ENCODE measurements around the gene ILDR2.

ILDR2 gene

GRCh38 chr1:166977951-166978350 lies 2.6 kb upstream of the ILDR2 start:
- H3F3A ChIP-seq (ENCODE audit: insufficient read depth, low read length), result peaks cover 9% of the 10 kb centered on the region
- peaks cover 12% of the 10 kb centered on the region; the same call in 1 of the 2 replicates for H3K4me1 ChIP-seq (ENCODE audit: low read length)
- H3K27me3 ChIP-seq (replicated peaks; ENCODE audit: insufficient read depth, low read length), result peaks cover 17% of the 10 kb centered on the region

GRCh38 chr1:166974647-166975345 lies 544 bp downstream of the ILDR2 start:
- no peaks in the 10 kb centered on the region for H3K79me2 ChIP-seq (ENCODE audit: low read length)
- H3K9me3 ChIP-seq (replicated peaks; ENCODE audit: insufficient read depth, low read length), result no peaks in the 10 kb centered on the region
- TF ChIP-seq EZH2 (optimal IDR thresholded peaks at IDR 0.05; ENCODE audit: low read depth, low read length) (no peak), EZH2phosphoT487 (IDR thresholded peaks at IDR 0.05; ENCODE audit: low read length) (no peak), CTCF (IDR thresholded peaks at IDR 0.05; ENCODE audit: low read length) (no peak)
- peaks cover 15% of the 10 kb centered on the region for H3K4me1 ChIP-seq (ENCODE audit: low read length)
- peak overlapping the region; percentile 71 for H2AFZ ChIP-seq (ENCODE audit: low read length)
- peak overlapping the region; percentile 70 for H3K4me3 ChIP-seq (ENCODE audit: low read length)
- H3F3A ChIP-seq (ENCODE audit: insufficient read depth, low read length), result peaks cover 9% of the 10 kb centered on the region
- peak; percentile 39 for DNase-seq
- peak overlapping the region; percentile 89 for H3K4me2 ChIP-seq (ENCODE audit: low read depth, low read length)
- H3K9me2 ChIP-seq (replicated peaks; ENCODE audit: insufficient read depth, low read length), result no peaks in the 10 kb centered on the region
- no peak overlapping the region for H3K27ac ChIP-seq (ENCODE audit: low read length)
- H4K20me1 ChIP-seq (ENCODE audit: insufficient read depth, low read length), result no peaks in the 10 kb centered on the region
- H3K9ac ChIP-seq (ENCODE audit: low read length), result peak overlapping the region; percentile 23; the same call in 1 of the 2 replicates
- H3K36me3 ChIP-seq (replicated peaks; ENCODE audit: insufficient read depth, low read length), result no peaks in the 10 kb centered on the region
- peaks cover 17% of the 10 kb centered on the region for H3K27me3 ChIP-seq (replicated peaks; ENCODE audit: insufficient read depth, low read length)

More at GRCh38 chr1:166977951-166978350, 2.6 kb upstream of the ILDR2 start:
- Histone ChIP-seq H3K9me2 (replicated peaks; ENCODE audit: insufficient read depth, low read length) (no peaks in the 10 kb centered on the region), H3K9ac (ENCODE audit: low read length) (no peak overlapping the region), H3K27ac (ENCODE audit: low read length) (no peak overlapping the region), H4K20me1 (ENCODE audit: insufficient read depth, low read length) (no peaks in the 10 kb centered on the region), H3K36me3 (replicated peaks; ENCODE audit: insufficient read depth, low read length) (no peaks in the 10 kb centered on the region), H3K79me2 (ENCODE audit: low read length) (no peaks in the 10 kb centered on the region), H3K4me3 (ENCODE audit: low read length) (no peak overlapping the region), H3K9me3 (replicated peaks; ENCODE audit: insufficient read depth, low read length) (no peaks in the 10 kb centered on the region), H2AFZ (ENCODE audit: low read length) (no peak overlapping the region), H3K4me2 (ENCODE audit: low read depth, low read length) (no peak overlapping the region)
- no peak for TF ChIP-seq EZH2phosphoT487 (IDR thresholded peaks at IDR 0.05; ENCODE audit: low read length)
- TF ChIP-seq CTCF (IDR thresholded peaks at IDR 0.05; ENCODE audit: low read length), result no peak
- no peak for TF ChIP-seq EZH2 (optimal IDR thresholded peaks at IDR 0.05; ENCODE audit: low read depth, low read length)
- DNase-seq, result no peak

GRCh38 chr1:166972826-166973225 lies 2.5 kb downstream of the ILDR2 start:
- H4K20me1 ChIP-seq (ENCODE audit: insufficient read depth, low read length), result no peaks in the 10 kb centered on the region
- no peak for DNase-seq
- no peak overlapping the region for H3K9ac ChIP-seq (ENCODE audit: low read length)
- H3K9me3 ChIP-seq (replicated peaks; ENCODE audit: insufficient read depth, low read length), result no peaks in the 10 kb centered on the region
- peaks cover 18% of the 10 kb centered on the region for H3K4me1 ChIP-seq (ENCODE audit: low read length)
- H3K36me3 ChIP-seq (replicated peaks; ENCODE audit: insufficient read depth, low read length), result no peaks in the 10 kb centered on the region
- no peak overlapping the region for H3K27ac ChIP-seq (ENCODE audit: low read length)
- peaks cover 14% of the 10 kb centered on the region for H3F3A ChIP-seq (ENCODE audit: insufficient read depth, low read length)
- no peak overlapping the region for H3K4me2 ChIP-seq (ENCODE audit: low read depth, low read length)
- no peak overlapping the region for H3K4me3 ChIP-seq (ENCODE audit: low read length)
- H3K9me2 ChIP-seq (replicated peaks; ENCODE audit: insufficient read depth, low read length), result no peaks in the 10 kb centered on the region
- no peak overlapping the region for H2AFZ ChIP-seq (ENCODE audit: low read length)
- no peak for TF ChIP-seq EZH2phosphoT487 (IDR thresholded peaks at IDR 0.05; ENCODE audit: low read length)
- no peak for TF ChIP-seq CTCF (IDR thresholded peaks at IDR 0.05; ENCODE audit: low read length)
- TF ChIP-seq EZH2 (optimal IDR thresholded peaks at IDR 0.05; ENCODE audit: low read depth, low read length), result no peak
- H3K27me3 ChIP-seq (replicated peaks; ENCODE audit: insufficient read depth, low read length), result peaks cover 17% of the 10 kb centered on the region
- no peaks in the 10 kb centered on the region for H3K79me2 ChIP-seq (ENCODE audit: low read length)
